HFFc6 (cell line): ENCODE data around the gene GHSR. TPM values are rescaled to one million over a fixed set of nuclear protein-coding genes. Genes with fewer than 3 reads are reported as not detected.

Experiments used
- DNase-seq: peaks from one replicate; pipeline ENCODE4 v3.0.0-alpha.2; 2018
- H3K27ac Mint-ChIP-seq: 2 replicates; pipeline ENCODE4 v1.8.0; 2020; ENCODE audit warnings: mild to moderate bottlenecking, mixed read lengths
- H3K27me3 Mint-ChIP-seq: 2 replicates; pipeline ENCODE4 v1.8.0; 2021; ENCODE audit warnings: mild to moderate bottlenecking, moderate library complexity, mixed read lengths; ENCODE audit not compliant: insufficient read depth
- H3K36me3 Mint-ChIP-seq: 2 replicates; pipeline ENCODE4 v1.8.0; 2021; ENCODE audit warnings: low read depth, mixed read lengths
- H3K4me1 Mint-ChIP-seq: 2 replicates; pipeline ENCODE4 v1.8.0; 2020; ENCODE audit warnings: low read depth, mixed read lengths
- H3K4me3 Mint-ChIP-seq: 2 replicates; pipeline ENCODE4 v1.8.0; 2020; ENCODE audit warnings: mild to moderate bottlenecking, moderate library complexity, mixed read lengths
- H3K9me3 Mint-ChIP-seq: 2 replicates; pipeline ENCODE4 v1.8.0; 2020; ENCODE audit warnings: mild to moderate bottlenecking, mixed read lengths
- total RNA-seq, 6 experiments: library from RNA; stranded (reverse); fragmentation: NEBNext Ultra II Directional; extraction: Animal tissue kit (Norgen Biotek cat#: 25700); gene quantifications; 2 replicates in 1 of 6; 3 replicates in 5 of 6; pipeline ENCODE4 v1.2.3, GENCODE V29; 2021
- TF ChIP-seq, protein P1 (sequence below): fragments of 200-600 bp; sonication (generic); IDR thresholded peaks from 2 replicates; pipeline ENCODE4 v1.5.0; 2021; ENCODE audit warnings: antibody characterized with exemption, mild to moderate bottlenecking

Gene GHSR
- total RNA-seq, 6 experiments from 2014 or later = not detected

DNA sequence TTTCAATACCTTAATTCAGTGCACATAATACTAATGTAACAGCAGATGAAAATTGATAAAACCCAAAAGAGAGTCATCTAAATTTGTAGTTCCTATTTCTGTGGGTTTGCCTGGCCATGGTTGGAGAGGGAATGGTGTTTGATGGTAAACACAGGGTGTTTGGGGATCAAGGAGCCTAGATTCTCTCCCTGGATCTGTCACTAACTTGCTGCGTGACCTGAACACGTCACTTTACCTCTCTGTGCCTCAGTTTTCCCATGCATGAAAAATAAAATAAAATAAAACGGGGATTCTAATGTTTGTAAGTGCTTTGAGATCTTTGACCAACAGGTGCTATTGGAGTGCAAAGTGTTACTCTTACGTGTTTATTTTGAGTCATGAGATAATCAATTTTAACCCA is 49.8 kb downstream of the GHSR start:
- DNase-seq = no peak
- TF ChIP-seq, protein P1, sequence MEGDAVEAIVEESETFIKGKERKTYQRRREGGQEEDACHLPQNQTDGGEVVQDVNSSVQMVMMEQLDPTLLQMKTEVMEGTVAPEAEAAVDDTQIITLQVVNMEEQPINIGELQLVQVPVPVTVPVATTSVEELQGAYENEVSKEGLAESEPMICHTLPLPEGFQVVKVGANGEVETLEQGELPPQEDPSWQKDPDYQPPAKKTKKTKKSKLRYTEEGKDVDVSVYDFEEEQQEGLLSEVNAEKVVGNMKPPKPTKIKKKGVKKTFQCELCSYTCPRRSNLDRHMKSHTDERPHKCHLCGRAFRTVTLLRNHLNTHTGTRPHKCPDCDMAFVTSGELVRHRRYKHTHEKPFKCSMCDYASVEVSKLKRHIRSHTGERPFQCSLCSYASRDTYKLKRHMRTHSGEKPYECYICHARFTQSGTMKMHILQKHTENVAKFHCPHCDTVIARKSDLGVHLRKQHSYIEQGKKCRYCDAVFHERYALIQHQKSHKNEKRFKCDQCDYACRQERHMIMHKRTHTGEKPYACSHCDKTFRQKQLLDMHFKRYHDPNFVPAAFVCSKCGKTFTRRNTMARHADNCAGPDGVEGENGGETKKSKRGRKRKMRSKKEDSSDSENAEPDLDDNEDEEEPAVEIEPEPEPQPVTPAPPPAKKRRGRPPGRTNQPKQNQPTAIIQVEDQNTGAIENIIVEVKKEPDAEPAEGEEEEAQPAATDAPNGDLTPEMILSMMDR = no peak
- H3K4me3 Mint-ChIP-seq = no peak overlapping the region
- no peak overlapping the region for H3K27ac Mint-ChIP-seq
- H3K9me3 Mint-ChIP-seq = no peaks in the 10 kb centered on the region
- H3K36me3 Mint-ChIP-seq = peaks cover 36% of the 10 kb centered on the region
- H3K4me1 Mint-ChIP-seq = peaks cover 1% of the 10 kb centered on the region; the same call in 1 of the 2 replicates
- H3K27me3 Mint-ChIP-seq = peaks cover 7% of the 10 kb centered on the region

DNA sequence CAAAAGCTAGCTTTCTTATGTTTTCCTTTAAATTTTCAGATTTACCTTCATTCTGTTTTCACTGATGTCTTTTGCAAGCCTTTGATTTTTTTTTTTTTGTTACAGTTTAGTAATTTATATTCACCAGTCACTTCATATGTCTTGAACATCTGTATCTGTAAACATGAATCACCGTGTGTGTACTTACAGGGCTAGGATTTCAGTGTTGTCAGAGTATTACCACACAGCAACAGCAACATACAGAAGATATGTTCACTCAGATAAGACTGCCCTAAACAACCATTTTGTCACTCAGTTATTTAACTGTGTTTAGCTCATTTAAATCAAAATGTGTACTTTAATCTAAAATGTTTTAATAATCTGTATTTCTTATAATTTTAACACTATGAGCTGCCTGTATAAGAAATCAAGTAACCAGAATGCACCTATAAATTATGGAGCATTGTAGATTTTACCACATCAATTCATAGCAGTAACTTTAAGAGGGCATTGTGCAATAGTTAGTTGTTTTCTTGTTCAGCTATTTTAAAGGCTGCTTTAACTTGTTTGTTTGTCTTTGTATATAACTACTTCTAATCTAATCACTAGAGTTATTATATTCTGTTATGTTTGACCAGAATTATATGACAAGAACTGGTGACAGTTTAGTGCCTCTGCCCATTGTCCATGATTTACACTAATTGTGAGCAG is 50.4 kb downstream of the GHSR start:
- Mint-ChIP-seq H3K4me3 (no peak overlapping the region), H3K4me1 (peaks cover 5% of the 10 kb centered on the region; the same call in 1 of the 2 replicates), H3K27me3 (peaks cover 11% of the 10 kb centered on the region), H3K36me3 (peaks cover 36% of the 10 kb centered on the region), H3K9me3 (no peaks in the 10 kb centered on the region), H3K27ac (no peak overlapping the region)
- TF ChIP-seq, protein P1 = no peak
- no peak for DNase-seq

DNA sequence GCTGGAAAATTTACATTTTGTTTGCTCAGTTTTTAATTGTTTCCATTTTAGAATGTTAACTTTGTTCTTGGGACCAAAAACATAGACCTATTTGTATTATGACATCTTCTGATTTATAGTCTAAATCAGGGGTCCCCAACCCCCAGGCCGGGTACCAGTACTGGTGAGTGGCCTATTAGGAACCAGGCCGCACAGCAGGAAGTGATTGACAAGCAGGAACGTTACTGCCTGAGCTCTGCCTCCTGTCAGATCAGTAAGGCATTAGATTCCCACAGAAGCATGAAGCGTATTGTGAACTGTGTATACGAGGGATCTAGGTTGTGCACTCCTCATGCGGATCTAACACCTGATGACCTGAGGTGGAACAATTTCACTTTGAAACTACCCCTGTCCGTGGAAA is 51.9 kb downstream of the GHSR start:
- TF ChIP-seq, protein P1 = no peak
- peaks cover 8% of the 10 kb centered on the region for H3K27me3 Mint-ChIP-seq
- H3K4me3 Mint-ChIP-seq = no peak overlapping the region
- no peak for DNase-seq
- H3K27ac Mint-ChIP-seq = no peak overlapping the region
- H3K9me3 Mint-ChIP-seq = no peaks in the 10 kb centered on the region
- H3K36me3 Mint-ChIP-seq = peaks cover 28% of the 10 kb centered on the region
- peaks cover 12% of the 10 kb centered on the region for H3K4me1 Mint-ChIP-seq

DNA sequence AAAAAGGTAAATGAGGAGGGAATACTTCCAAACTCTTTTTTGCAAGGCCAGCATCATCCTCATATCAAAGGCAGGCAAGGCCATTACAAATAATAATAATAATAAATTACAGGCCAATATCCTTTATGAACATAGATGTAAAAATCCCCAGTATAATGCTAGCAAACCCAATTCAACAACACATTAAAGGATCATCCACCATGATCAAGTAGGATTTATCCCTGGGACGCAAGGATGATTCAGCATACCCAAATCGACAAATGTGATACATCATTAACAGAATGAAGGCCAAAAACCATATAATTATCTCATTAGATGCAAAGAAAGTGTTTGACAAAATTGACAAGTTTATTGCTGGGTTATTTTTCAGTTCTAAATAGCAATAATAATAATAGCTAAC is 53.6 kb downstream of the GHSR start:
- TF ChIP-seq, protein P1 = no peak
- Mint-ChIP-seq H3K4me3 (no peak overlapping the region), H3K27me3 (peaks cover 8% of the 10 kb centered on the region; the same call in 1 of the 2 replicates), H3K27ac (no peak overlapping the region), H3K36me3 (peaks cover 19% of the 10 kb centered on the region), H3K9me3 (no peaks in the 10 kb centered on the region), H3K4me1 (peaks cover 12% of the 10 kb centered on the region)
- DNase-seq = no peak

Other genes with a start within 250 kb of the GHSR start
- gene TNFSF10, start 75.0 kb upstream of the GHSR start, total RNA-seq = under 1 TPM in 3 of 6 experiments, not detected in 3; 0.17 to 0.31 (median 0.28) TPM